Measurements from ENCODE around the gene LRRC3. TPM values are rescaled to one million over a fixed set of nuclear protein-coding genes. Genes with fewer than 3 reads are reported as not detected.

LRRC3 gene
- total RNA-seq, 4 donors from 2014 or later = 0.57 to 2.9 (median 1.1) TPM

GRCh38 chr21:44509539-44509938, 54.2 kb downstream of the LRRC3 start:
- intact Hi-C loops (cut with DNase I) = no loop called here
- Histone ChIP-seq H3K27me3 (peaks cover 0 to 73% (median 2%) of the 10 kb centered on the region in 4 donors), H3K4me1 (peaks cover 0 to 16% (median 0%) of the 10 kb centered on the region in 3 donors), H3K9me3 (no peaks in the 10 kb centered on the region), H3K36me3 (no peaks in the 10 kb centered on the region), H3K4me3 (no peak overlapping the region), H3K27ac (no peak overlapping the region)
- 57 to 64% methylated on average over 9 to 10 of the region's 12 CpGs for WGBS, 2 donors
- no peak for TF ChIP-seq POLR2A (IDR thresholded peaks at IDR 0.05)
- TF ChIP-seq, protein P1, sequence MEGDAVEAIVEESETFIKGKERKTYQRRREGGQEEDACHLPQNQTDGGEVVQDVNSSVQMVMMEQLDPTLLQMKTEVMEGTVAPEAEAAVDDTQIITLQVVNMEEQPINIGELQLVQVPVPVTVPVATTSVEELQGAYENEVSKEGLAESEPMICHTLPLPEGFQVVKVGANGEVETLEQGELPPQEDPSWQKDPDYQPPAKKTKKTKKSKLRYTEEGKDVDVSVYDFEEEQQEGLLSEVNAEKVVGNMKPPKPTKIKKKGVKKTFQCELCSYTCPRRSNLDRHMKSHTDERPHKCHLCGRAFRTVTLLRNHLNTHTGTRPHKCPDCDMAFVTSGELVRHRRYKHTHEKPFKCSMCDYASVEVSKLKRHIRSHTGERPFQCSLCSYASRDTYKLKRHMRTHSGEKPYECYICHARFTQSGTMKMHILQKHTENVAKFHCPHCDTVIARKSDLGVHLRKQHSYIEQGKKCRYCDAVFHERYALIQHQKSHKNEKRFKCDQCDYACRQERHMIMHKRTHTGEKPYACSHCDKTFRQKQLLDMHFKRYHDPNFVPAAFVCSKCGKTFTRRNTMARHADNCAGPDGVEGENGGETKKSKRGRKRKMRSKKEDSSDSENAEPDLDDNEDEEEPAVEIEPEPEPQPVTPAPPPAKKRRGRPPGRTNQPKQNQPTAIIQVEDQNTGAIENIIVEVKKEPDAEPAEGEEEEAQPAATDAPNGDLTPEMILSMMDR (IDR thresholded peaks at IDR 0.05) = peak in 4 of 6 experiments; percentile 22 to 48 (median 40)
- DNase-seq = no peak

GRCh38 chr21:44510109-44510507, 54.8 kb downstream of the LRRC3 start:
- no peak for TF ChIP-seq POLR2A (IDR thresholded peaks at IDR 0.05)
- TF ChIP-seq, protein P1 (IDR thresholded peaks at IDR 0.05) = no peak
- Histone ChIP-seq H3K27ac (no peak overlapping the region), H3K4me1 (peaks cover 0 to 16% (median 0%) of the 10 kb centered on the region in 3 donors), H3K9me3 (no peaks in the 10 kb centered on the region), H3K36me3 (no peaks in the 10 kb centered on the region), H3K27me3 (peaks cover 0 to 73% (median 2%) of the 10 kb centered on the region in 4 donors), H3K4me3 (peak overlapping the region in 1 of 4 donors; percentile 47)
- WGBS, 2 donors = 0% methylated on average over 1 of the region's 18 CpGs; no CpG with 5 or more reads in 1 of the 2 donors
- intact Hi-C loops (cut with DNase I) = loop anchor here (10.0 kb wide), 1 partner anchor 285 kb away; no protein-coding TSS in a partner anchor
- no peak for DNase-seq

DNA sequence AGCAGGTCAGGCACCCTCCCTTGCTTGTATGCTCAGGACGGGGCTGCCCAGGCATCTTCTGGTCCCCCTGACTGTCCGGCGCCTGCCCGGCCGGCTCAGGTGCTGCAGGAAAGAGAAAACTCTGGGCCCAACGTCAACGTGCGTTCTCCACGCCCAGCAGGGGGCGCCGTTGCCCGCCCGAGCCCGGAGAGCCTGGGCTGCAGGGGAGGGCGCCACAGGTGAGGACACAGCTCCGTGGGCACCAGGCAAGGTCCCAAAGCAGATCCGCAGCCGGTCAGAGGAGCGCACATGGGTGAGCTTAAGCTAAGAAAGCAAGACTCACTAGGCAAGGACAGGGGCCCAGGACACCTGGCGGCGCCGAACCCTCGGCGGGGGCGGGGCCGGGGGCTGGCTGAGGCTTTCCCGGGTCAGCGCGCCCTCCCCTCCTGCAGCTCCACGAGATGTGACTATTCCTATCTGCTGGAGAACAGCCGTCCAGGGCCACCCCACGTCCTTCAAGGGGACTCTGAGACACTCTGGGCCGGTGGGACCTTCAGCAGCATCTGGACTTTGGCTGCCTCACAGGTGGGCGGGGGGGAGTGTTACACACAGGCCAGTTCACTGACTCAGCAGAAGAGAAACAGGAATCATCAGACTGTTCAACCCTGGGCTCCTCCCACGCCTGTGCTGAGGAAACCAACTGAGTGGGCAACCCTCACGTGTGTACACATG, 55.4 kb downstream of the LRRC3 start:
- intact Hi-C loops (cut with DNase I) = loop anchor here (10.0 kb wide), 1 partner anchor 284 kb away; no protein-coding TSS in a partner anchor
- no peaks in the 10 kb centered on the region for H3K36me3 ChIP-seq
- peak overlapping the region in 1 of 4 donors; percentile 47 for H3K4me3 ChIP-seq
- no peak for DNase-seq
- H3K27ac ChIP-seq = no peak overlapping the region
- TF ChIP-seq, protein P1 (IDR thresholded peaks at IDR 0.05) = peak; percentile 68 to 91 (median 84)
- no peak for TF ChIP-seq POLR2A (IDR thresholded peaks at IDR 0.05)
- peaks cover 0 to 16% (median 0%) of the 10 kb centered on the region in 3 donors for H3K4me1 ChIP-seq
- WGBS, 2 donors = 9 to 23% methylated on average over 2 to 4 of the region's 36 CpGs
- H3K9me3 ChIP-seq = no peaks in the 10 kb centered on the region
- H3K27me3 ChIP-seq = peaks cover 0 to 73% (median 2%) of the 10 kb centered on the region in 4 donors

- no peak for DNase-seq
- H3K4me1 ChIP-seq = peaks cover 0 to 16% (median 0%) of the 10 kb centered on the region in 3 donors
- intact Hi-C loops (cut with DNase I) = loop anchor here (10.0 kb wide), 1 partner anchor 283 kb away; no protein-coding TSS in a partner anchor
These were observed 56.1 kb downstream of the LRRC3 start for GRCh38 chr21:44511219-44511937.

More at GRCh38 chr21:44511219-44511937, 56.1 kb downstream of the LRRC3 start:
- 70 to 74% methylated on average over 5 to 7 of the region's 11 CpGs for WGBS, 2 donors
- TF ChIP-seq POLR2A (IDR thresholded peaks at IDR 0.05) = no peak
- TF ChIP-seq, protein P1 (IDR thresholded peaks at IDR 0.05) = no peak
- H3K27ac ChIP-seq = no peak overlapping the region
- no peaks in the 10 kb centered on the region for H3K9me3 ChIP-seq
- H3K4me3 ChIP-seq = no peak overlapping the region
- H3K36me3 ChIP-seq = no peaks in the 10 kb centered on the region
- peaks cover 0 to 66% (median 2%) of the 10 kb centered on the region in 4 donors for H3K27me3 ChIP-seq

Small RNAs within 50 kb of the gene (small RNA-seq; reads per million reads assigned to genes)
- 0 reads per million in 4 donors for gene RF00285

Other genes with a start within 250 kb of the LRRC3 start
- 1 to 10 TPM; 2.3 to 4.6 (median 2.5) TPM for gene ICOSLG, start 214.6 kb upstream of the LRRC3 start, total RNA-seq
- not detected for gene DNMT3L, start 193.6 kb upstream of the LRRC3 start, total RNA-seq
- not detected for gene AIRE, start 169.6 kb upstream of the LRRC3 start, total RNA-seq
- 100 to 1,000 TPM in 1 of 4 donors, 10 to 100 TPM in 3; 81.3 to 135 (median 94.6) TPM for gene PFKL, start 155.5 kb upstream of the LRRC3 start, total RNA-seq
- gene CFAP410, start 116.1 kb upstream of the LRRC3 start, total RNA-seq = 10 to 100 TPM in 2 of 4 donors, 1 to 10 TPM in 2; 7.9 to 21.8 (median 13.7) TPM
- 1 to 10 TPM in 3 of 4 donors, under 1 TPM in 1; 0.40 to 6.9 (median 2.5) TPM for gene TRPM2, start 101.9 kb upstream of the LRRC3 start, total RNA-seq
- gene KRTAP10-1, start 84.7 kb downstream of the LRRC3 start, total RNA-seq = not detected
- gene KRTAP10-2, start 96.0 kb downstream of the LRRC3 start, total RNA-seq = not detected
- gene KRTAP10-3, start 103.3 kb downstream of the LRRC3 start, total RNA-seq = not detected
- gene KRTAP10-4, start 118.2 kb downstream of the LRRC3 start, total RNA-seq = not detected
- not detected for gene KRTAP10-5, start 125.1 kb downstream of the LRRC3 start, total RNA-seq
- gene KRTAP10-6, start 137.0 kb downstream of the LRRC3 start, total RNA-seq = not detected
- not detected for gene KRTAP10-7, start 145.1 kb downstream of the LRRC3 start, total RNA-seq
- not detected for gene KRTAP10-8, start 156.6 kb downstream of the LRRC3 start, total RNA-seq
- not detected for gene KRTAP10-9, start 171.6 kb downstream of the LRRC3 start, total RNA-seq
- gene KRTAP10-10, start 181.8 kb downstream of the LRRC3 start, total RNA-seq = not detected
- not detected for gene KRTAP10-11, start 190.9 kb downstream of the LRRC3 start, total RNA-seq
- not detected for gene KRTAP12-4, start 199.1 kb downstream of the LRRC3 start, total RNA-seq
- not detected for gene KRTAP12-3, start 202.4 kb downstream of the LRRC3 start, total RNA-seq
- not detected for gene KRTAP12-2, start 211.4 kb downstream of the LRRC3 start, total RNA-seq
- gene KRTAP12-1, start 226.7 kb downstream of the LRRC3 start, total RNA-seq = not detected
- gene KRTAP10-12, start 241.7 kb downstream of the LRRC3 start, total RNA-seq = not detected

All from esophagus squamous epithelium (tissue), 5 donors.